H1 (cell line): ENCODE measurements around the gene INSYN1. TPM values are rescaled to one million over a fixed set of nuclear protein-coding genes. Genes with fewer than 3 reads are reported as not detected.

Experiments
- polyA plus RNA-seq, 7 experiments: library from polyadenylated mRNA; depleted of rRNA in 3 of 7; stranded (reverse) in 5 of 7; unstranded in 2 of 7; fragments of >200 nt in 5 of 7; fragments of 200-250 nt in 2 of 7; gene quantifications; 1 replicate in 5 of 7; 2 replicates in 1 of 7; 4 replicates in 1 of 7; pipeline versions ENCODE4 v1.2.1 to v1.2.3, GENCODE V29; 2011 to 2013; ENCODE audit warnings: missing spikeins in 2 of 7, mixed read lengths in 2 of 7
- total RNA-seq: library from RNA; stranded (reverse); fragmentation: NEBNext Ultra II Directional; extraction: Animal tissue kit (Norgen Biotek cat#: 25700); gene quantifications from 2 replicates; pipeline ENCODE4 v1.2.1, GENCODE V29; 2021
- TF ChIP-seq, protein P1 (sequence below): IDR thresholded peaks from 2 replicates; pipeline ENCODE4 v1.6.1; 2011; ENCODE audit warnings: low read depth, mild to moderate bottlenecking, low read length; ENCODE audit not compliant: insufficient read depth

Gene INSYN1
- total and polyA plus RNA-seq, 2 of the 8 experiments (the other 6 are each of a cell fraction or from before 2014, with no cell fraction given): 7.2 to 10.2 TPM

DNA sequence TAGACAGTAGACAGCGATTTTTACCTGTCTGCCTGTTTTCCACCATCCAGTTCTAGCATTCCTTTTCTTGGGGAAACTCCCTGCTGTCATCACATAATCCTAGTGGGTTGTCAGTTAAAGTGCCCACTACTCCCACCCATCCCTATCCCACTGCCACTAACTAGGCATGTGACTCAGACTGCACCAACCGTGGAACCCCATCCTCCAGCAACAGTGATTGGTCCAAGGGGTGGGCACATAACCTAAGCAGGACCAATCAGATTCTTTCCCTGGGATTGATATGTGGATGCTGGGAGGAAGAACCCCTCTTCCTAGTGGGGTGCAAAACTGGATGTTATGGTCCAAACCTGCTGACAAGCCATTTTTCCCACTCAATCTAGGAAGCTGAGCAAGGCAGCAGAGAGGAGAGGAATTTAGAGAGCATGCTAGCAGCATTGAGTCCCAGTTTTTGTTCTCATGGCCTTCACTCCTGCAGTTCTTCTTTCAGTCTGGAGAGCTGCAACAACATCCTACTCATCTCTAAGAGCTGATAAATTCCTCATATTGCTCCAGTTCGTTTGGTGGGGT is 3.9 kb upstream of the INSYN1 start (continued):
- TF ChIP-seq, protein P1, sequence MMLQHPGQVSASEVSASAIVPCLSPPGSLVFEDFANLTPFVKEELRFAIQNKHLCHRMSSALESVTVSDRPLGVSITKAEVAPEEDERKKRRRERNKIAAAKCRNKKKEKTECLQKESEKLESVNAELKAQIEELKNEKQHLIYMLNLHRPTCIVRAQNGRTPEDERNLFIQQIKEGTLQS: no peak
